ENCODE results near the gene SLC25A21.

SLC25A21 gene

DNA sequence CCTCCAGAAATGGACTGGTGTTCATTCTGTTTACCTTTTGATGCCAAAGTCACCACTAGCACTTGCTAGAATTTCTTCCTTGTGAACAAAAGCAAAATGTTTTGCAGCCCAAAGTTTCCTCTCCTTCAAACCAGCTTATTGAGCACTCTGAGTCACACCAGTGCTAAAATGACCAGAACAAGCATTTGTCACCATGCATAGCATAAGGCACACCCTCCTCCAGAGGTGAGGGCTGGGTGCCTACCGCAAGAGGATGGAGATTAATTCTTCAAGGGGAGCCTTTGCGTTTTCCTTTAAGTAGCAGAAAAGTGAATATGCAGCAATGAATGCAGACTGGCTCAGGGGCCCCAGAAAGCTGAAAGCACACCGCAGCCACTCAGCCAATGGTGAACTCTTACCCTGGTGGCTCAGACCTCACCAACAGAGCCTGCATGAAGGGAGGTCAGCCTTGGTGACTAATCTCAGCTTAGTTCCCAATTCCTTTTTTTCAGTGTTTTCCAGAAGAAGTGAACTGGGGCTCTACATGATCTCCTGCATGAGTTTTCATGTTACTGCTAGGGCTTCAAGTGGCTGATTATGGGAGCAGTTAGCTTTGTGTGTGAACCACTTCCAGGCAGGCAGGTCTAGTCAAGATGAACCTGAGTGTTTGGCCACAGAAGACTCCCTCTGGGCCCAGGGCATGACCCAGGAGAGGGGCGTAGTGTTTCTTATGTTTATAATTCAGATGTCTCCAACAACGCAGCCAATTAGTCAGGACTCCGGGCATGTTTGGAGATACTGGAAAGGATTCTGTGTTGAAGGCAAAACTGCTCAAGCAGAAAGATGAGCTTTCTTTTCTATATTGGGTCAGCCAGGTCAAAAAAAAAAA lies 414.4 kb downstream of the SLC25A21 start:
- no peak for DNase-seq (ENCODE audit: low read depth)

DNA sequence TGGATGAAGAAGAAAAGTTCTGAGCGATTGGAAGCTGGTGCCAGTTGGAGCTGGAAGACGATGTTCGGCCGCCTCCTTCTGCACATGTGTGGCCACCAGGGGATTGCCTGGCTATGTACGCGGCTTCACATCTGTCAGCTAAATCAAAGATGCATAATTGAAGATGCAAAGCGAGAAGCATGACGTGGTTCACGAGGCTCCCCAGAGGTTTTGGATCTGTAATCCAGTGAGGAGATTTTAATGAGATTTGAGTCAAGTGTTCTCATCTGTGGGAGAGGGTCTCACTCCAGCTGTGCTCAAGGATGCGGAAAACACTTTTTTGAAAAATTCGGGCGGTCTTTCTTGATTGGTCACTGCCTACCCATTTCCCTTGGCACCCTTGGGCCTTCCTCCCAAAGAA lies 416.2 kb downstream of the SLC25A21 start:
- DNase-seq (ENCODE audit: low read depth) = no peak

DNA sequence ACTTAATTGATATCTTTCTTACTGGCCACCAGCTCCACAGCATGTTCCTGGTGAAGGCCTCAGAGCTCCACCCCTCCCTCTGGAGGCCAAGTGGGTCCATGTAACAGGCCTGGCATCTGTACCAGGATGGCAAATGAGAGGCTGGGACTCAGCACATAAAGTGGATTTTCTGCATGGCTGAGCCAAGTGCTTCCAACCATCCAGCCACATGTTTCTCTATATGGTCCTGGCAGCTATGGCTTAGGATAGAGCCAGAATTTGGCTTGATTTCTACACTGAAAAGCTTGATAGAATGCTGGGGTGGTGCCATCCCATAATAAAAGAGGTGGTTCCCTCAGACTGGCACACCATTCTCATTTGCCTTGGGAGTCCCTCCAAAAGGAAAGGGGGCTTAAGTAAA lies 416.6 kb downstream of the SLC25A21 start:
- no peak for DNase-seq (ENCODE audit: low read depth)

DNA sequence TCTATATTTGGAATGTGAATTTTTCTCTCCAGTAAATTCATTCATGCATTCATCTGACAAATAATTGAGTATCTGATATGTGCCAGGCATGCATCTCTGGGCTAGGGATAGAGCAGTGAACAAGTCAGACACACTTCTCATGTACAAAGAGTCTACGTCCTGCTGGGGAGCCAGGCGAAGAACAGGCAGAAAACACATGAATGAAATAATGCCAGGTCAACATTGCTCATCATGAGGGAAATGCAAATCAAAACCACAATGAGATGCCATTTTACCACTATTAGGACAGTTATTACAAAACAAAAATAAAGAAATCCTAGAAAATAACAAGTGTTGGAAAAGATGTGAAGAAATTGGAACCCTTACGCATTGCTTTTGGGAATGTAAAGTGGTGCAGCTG lies 420.5 kb downstream of the SLC25A21 start:
- no peak for DNase-seq (ENCODE audit: low read depth)

DNA sequence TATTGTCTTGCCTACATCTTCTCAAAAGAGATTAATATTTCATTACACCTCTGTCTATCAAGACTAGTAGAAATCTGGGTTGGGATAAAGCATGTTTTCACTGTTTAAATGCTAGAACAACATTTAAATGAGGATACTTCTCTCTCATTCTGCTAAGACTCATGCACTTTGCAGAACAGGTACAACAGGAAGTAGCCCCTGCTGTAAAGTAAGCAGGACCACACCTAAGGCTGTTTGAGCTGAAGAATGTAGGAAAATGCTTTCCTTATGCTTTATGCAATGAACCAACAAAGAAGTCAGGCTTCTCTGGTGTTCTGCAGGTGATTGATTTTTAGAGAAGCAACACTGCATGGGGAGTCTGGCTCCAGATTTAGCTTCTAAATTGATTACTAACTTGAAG lies 421.3 kb downstream of the SLC25A21 start:
- DNase-seq (ENCODE audit: low read depth) = no peak

DNA sequence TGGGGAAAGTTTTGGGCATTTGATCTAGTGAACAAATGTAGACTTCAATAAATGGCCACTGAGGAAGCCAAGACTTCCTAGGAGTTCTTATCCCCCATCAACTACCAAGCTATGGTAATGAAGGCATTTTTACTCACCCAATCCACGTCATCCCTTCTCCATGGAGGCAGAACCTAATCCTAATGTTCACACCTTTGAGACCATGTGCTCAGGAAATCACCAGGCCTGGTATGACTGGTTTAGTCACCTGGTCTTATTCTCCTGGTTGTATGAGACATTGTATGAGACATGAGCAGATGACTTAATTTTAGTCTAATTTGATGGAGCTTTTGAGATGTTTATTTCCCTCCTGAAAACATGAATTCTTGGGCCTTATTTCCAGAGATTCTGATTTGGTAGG lies 422.2 kb downstream of the SLC25A21 start:
- DNase-seq (ENCODE audit: low read depth) = no peak

DNA sequence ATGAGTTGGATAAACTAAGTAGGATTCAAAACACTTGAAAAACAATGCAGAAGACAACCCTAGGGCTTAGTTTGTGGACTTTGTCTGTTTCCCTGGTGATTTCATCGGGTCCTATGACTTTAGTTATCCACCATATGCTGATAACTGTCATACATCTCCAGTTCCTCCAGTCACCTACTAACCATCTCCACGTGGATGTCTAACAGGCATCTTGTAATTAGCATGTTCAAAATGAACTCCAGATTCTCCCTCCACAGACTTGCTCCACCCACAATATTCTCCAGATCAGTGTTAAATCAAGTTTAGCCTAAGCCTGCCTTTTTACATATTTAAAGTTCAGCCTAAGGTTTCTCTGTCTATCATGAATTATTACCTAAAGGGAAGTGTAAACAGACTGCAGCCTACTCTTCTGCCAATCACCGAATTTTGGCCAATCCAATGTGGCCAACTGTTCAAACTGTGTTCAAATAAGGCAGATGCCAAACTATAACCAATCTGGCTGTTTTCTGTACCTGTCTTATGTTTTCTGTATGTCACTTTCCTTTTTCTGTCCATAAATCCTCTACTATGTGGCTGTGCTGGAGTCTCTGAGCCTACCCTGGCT lies 423.7 kb downstream of the SLC25A21 start:
- no peak for DNase-seq (ENCODE audit: low read depth)

DNA sequence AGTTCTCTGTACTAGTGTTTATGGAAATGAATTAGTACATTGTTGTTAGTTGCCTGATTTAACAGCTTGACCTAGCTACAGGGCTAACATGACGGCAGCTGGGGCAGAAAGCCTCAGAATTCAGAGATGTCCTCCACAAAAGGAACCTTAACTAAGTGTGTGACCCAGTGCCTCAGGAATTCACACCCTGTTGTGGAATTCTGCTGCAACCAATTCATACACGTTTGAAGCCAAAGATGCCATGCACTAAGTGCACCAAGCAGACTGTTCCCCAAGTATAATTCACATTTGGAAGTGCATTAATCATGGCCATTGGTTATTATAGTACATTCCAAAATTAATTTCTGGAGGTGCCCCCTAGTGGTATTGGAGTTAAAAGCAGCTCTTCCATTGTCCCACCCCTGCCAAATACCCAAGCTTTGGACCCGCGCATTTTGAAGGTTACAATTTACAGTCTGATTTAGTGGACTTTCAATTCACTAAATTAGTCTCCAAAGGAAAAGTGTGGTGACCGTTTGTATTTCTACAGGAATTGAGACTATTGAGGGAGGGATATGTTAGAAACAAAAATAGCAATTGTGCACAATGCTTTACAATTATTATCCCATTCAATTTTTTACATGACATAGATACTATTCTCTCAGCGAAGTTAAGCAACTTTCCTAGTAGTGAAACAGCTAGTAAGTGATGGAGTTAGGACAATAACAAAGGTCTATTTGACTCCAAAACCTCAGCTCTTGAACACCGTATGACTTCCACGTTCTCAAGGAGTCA lies 424.8 kb downstream of the SLC25A21 start:
- no peak for DNase-seq (ENCODE audit: low read depth)

DNA sequence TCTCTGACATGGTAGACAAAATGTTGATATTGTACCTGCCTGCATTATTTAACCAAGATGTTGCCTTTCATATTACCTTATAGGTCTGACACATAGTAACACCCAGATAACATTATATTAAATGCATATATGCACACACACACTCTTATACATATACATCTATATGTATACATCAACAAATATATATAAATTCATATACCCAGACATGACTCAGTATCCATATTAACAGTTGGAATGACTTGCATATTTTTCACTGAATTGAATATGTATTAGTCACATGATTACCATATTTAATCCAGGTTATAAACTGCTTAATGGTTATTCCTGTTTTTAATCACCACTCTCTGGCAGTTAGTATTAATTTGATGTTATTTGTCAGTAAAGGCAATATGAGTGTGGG lies 425.5 kb downstream of the SLC25A21 start:
- DNase-seq (ENCODE audit: low read depth) = no peak

DNA sequence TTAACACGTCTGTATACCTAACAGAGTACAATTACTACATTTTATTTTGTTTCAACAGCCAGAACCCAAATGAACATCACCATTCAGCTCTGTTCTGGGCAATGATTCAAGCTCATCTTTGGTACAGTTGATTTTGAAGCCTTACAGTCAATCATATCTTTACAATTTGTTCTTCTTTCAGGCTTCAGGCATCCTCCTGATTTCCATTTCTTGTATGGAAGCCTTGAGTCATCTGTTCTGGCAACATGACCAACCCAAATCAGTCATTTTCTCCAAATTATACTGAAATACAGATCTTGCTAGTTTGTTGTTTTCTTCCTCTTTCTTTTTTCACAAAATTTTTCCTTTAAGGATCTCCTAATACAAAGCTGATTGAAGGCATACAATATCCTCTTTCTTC lies 430.5 kb downstream of the SLC25A21 start:
- no peak for DNase-seq (ENCODE audit: low read depth)

DNA sequence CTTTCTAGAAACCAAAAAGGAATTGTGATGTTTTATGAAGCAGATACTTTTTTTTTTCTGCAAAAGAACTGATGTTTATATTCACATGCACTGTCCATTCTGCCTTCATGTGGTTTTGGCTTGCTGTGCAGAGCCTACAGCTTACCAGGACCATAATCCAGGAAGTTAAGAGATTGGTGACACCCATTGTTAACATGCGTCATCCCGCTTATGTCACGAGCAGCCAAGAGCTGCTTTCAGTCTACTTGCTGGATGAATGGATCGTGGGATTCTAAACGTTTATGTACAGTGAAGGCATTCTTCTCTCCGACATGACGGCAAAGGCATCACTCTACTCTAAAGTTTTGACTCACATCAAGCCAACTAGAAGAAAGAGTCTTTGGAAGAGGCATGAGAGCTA lies 434.1 kb downstream of the SLC25A21 start:
- no peak for DNase-seq (ENCODE audit: low read depth)

DNA sequence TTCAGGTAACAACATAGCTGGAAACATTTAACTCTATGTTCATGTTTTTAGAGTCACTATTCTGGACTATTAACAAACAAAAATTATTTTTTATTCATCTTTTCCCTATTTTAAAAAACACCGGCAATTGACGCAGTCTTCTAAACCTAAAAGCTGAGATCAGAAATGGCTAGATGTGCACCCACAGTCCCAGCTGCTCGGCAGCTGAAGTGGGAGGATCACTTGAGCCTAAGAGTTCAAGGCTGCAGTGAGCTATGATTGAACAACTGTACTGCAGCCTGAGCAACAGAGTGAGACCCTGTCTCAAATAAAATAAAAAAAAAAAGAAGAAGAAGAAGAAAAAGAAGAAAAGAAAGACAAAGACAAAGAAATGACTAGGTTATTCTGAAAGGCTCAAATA lies 446.3 kb downstream of the SLC25A21 start:
- DNase-seq (ENCODE audit: low read depth) = no peak

DNA sequence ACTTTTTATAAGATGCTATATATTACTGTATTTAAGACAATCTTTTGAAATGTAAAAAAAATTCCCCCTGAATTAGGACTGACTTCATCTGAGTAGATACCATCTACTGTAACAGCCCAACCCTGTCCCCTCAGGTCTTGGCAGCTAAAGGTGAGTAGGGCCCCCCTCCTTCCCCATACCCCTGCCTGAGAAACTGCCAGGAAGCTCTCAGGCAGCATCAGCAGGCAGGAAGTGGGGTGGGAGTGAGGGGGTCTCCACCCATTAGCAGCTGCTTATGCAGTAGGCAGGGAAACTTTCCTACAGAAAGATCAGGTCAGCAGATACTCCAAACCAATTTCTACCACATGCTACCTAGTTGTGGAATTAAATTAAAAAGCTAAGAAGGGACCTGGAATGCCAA lies 448.2 kb downstream of the SLC25A21 start:
- no peak for DNase-seq (ENCODE audit: low read depth)

DNA sequence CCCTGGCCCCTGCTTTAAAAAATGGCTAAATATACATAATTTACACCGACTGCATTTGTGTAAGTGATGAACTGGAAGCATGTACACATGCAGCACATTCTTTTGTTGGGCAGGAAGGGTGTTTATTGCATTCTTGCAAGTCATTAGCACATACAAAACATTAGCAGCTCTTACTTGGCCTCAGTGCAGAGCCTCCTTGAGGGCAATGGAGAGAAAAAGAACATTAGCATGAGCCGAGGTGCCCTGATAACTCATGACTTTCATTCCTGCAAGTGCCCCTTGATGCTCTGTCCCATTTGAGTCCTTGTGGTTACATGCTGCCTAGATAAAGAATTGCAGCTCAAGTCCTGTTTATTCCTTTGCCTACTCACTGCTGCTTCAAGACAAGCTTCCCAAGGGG lies 448.9 kb downstream of the SLC25A21 start:
- no peak for DNase-seq (ENCODE audit: low read depth)

DNA sequence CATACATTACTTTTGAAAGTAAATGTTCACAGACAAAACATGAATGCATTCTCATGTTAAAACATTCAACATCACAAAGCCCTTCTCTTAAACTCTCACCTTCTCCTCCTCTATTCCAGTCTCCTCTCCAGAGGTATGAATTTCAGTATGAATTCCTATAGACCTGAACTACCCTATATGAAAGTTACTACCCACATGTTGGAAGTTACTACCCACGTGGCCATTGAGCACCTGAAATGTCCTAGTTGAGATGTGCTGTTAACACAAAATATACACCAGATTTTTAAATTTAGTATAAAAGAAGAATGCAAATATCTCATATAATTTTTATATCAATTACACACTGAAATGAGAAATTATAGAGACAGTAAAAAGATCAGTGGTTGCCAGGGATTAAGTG lies 450.5 kb downstream of the SLC25A21 start:
- no peak for DNase-seq (ENCODE audit: low read depth)

DNA sequence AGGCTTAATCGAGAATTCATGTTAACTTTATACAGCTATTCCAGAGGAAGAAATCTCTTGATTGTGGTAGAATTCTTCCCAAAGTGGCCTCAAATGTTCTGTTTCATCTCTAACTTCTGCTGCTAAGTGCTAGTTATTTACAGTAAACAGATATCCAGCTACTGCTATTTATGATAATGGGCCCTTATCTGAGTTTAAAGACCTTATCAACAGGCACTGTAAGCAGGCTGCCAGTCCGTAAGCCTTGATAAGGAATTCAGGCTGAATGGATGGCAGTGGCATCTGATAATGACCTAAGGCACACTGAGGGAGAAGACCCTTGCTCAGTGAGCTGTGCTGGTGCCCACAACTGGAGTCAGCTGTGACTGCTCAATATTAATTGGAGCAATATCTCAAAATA lies 451.7 kb downstream of the SLC25A21 start:
- no peak for DNase-seq (ENCODE audit: low read depth)

DNA sequence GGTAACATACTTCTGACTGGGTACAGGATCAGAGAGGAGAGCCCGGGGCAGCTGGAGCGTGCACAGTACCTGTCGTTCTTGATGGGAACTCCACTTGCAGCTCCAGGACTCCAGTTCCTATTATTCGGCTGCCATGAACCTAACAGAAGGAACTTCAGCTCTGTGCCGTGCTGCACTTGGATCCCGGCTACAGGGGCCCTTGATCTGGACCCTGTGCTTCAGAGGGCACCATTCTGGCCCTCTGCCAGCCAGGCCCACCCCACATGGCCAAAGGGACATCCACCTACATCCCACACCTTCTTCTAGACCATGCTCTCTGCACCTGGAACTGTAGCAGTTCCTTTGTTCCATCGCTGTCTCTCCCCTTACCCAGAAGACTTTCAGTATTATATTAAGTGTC lies 452.6 kb downstream of the SLC25A21 start:
- DNase-seq (ENCODE audit: low read depth) = no peak

DNA sequence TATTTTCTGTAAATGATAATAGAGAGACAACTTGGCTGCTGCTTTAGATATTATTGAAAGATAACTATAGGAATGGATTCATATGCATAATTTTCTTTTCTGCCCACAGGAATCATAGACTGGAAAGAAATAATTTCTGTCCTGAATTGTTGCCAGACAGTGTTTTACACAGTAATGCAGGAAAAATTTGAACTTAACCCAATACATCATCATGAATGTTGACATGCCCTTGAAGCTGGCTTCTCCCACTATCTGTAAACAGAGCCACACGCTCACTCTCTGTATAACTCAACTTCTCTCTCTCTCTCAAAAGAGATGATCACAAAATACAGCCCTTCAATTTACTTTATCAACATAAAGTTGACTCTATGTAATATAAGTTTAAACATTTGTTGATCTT lies 454.2 kb downstream of the SLC25A21 start:
- DNase-seq (ENCODE audit: low read depth) = no peak

DNA sequence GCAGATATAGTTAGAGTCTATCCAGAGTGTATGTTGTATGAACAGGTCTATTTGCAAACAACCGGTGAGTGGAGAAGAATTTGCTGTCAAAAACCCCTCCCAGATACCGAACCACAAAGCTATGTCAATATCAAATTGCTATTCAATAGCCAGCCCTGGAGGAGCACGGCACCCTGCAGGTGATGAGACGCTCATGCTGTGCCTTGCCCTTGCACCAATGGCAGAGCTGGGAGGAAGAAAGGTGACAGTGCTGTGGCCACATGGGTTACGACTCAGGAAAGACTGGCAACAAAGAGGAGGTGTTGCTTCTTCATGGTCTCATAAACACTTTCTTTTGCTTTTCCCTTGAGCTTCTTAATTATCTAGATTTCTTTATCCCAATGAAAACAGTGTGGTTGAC lies 455.0 kb downstream of the SLC25A21 start:
- no peak for DNase-seq (ENCODE audit: low read depth)

DNA sequence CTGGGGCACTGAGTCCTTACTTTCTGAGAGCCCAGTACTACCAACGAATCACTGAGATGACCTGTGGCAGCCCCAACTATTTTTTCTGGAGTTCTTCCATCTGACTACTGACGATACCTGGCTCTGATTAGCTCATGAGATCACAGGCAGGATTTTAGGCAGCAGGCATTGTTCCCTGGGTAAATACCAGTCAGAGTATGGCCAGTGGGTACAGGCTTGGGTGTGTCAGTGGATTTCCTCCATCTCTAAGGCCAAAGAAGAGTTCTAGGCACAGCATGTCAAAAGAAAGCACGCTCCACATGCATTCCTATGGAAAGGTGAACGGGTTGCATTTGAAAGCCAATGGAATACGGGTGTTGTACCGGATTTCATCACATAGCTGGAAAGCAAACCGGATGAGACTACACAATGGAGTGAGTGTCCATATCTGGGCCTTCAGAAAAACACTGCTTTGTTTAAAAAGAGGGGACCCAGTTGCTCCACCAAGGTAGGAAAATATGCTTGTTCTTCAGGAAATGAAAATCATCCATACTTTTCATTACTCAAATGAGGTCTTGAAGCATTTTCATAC lies 455.7 kb downstream of the SLC25A21 start:
- no peak for DNase-seq (ENCODE audit: low read depth)

DNA sequence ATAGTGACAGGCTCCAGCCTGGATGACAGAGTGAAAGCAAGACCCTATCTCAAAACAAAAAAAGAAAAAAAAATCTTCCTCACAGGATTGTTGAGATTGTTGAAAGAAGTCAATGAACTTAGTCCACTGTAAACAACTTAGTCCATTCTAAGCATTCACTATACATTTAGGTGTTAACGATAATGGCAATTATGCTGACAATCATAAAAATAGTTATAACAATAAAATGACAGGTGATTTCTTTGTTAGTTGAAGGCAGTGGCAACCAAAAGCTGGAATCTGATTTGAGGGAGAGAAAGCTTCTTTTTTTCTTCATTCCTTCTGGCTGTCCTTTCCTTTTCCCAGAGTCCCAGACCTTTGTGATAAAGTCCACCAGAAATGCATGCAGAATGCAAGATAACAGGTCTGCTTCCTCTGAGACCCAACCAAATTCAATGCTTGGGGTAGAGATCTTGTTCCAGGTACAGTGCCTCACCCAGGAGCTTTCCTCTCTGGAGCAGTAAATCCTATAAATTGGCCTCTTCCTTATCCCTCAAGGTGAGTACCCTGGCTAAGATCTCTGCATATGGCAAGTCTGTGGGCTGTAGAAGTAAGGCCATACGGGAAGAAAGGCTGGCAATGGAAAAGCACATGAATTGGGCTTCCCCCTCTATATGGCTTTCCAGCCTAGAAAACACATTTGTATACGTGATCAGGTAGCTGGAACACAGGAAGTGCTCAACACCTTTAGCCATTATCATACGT lies 458.3 kb downstream of the SLC25A21 start:
- no peak for DNase-seq (ENCODE audit: low read depth)

DNA sequence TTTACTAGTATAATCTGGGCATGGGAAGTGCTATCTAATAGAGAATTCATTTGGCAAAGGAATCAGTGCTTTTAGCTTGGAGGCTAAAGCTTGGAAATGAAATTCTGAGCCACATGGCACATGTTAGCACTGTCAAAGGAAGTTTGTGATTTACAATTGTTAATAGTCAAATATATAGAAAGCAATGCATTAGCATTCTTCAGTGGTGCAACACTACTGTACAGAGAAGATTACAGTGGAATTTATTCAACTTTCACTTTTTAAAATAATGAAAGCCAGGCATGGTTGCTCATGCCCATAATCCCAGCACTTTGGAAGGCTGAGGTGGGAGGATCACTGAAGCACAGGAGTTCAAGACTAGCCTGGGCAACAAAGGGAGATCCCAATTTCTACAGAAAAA lies 464.8 kb downstream of the SLC25A21 start:
- DNase-seq (ENCODE audit: low read depth) = no peak
